Measurements from ENCODE around the gene DENND1A. TPM values are rescaled to one million over a fixed set of nuclear protein-coding genes. Genes with fewer than 3 reads are reported as not detected.

Gene DENND1A
- total RNA-seq, 1 experiment from 2014 or later: 19.7 TPM

GRCh38 chr9:123414204-123414603 lies 515.7 kb downstream of the DENND1A start:
- BruUV-seq (replicated peaks): no TSS peak
- Histone ChIP-seq H3K36me3 (ENCODE audit: control insufficient read depth, insufficient read depth, low read length) (no peaks in the 10 kb centered on the region), H3K27ac (ENCODE audit: low read length) (no peak overlapping the region), H3K9me3 (ENCODE audit: control insufficient read depth, insufficient read depth, low read depth, low read length) (no peaks in the 10 kb centered on the region), H3K27me3 (ENCODE audit: control insufficient read depth, insufficient read depth, low read length) (no peaks in the 10 kb centered on the region), H3K4me3 (ENCODE audit: low read depth in 2 of 2, low read length in 2 of 2) (no peak overlapping the region), H3K4me1 (ENCODE audit: control insufficient read depth, insufficient read depth, low read length) (no peaks in the 10 kb centered on the region)
- intact Hi-C loops (cut with micrococcal nuclease; ENCODE audit: unreplicated experiment) (no loop called here), in situ Hi-C loops (cut with HindIII; ENCODE audit: low pct_unique_long_range_greater_than_20kb, low sequenced_read_pairs) (no loop called here)
- ChIA-PET CTCF (no interaction called here), POLR2A (no interaction called here)
- TF ChIP-seq TCF7L2 (IDR thresholded peaks at IDR 0.05; ENCODE audit: low read depth, low read length): no peak
- TF ChIP-seq POLR2AphosphoS5 (IDR thresholded peaks at IDR 0.05; ENCODE audit: low read depth, low read length): no peak
- TF ChIP-seq CTCF (IDR thresholded peaks at IDR 0.05): no peak
- TF ChIP-seq REST (IDR thresholded peaks at IDR 0.05; ENCODE audit: insufficient read depth in 1 of 2, low read depth in 2 of 2, low read length in 1 of 2): no peak
- no peak for TF ChIP-seq SIN3A (IDR thresholded peaks at IDR 0.05; ENCODE audit: borderline replicate concordance, insufficient read depth, low read depth, low read length)
- ATAC-seq: no peak
- DNase-seq (ENCODE audit: low read depth, low spot score): no peak

- intact Hi-C loops (cut with micrococcal nuclease; ENCODE audit: unreplicated experiment) (no loop called here), in situ Hi-C loops (cut with HindIII; ENCODE audit: low pct_unique_long_range_greater_than_20kb, low sequenced_read_pairs) (no loop called here)
- ATAC-seq: no peak
- TF ChIP-seq CTCF (IDR thresholded peaks at IDR 0.05) (no peak), POLR2AphosphoS5 (IDR thresholded peaks at IDR 0.05; ENCODE audit: low read depth, low read length) (no peak)
- Histone ChIP-seq H3K4me1 (ENCODE audit: control insufficient read depth, insufficient read depth, low read length) (no peaks in the 10 kb centered on the region), H3K27ac (ENCODE audit: low read length) (no peak overlapping the region), H3K36me3 (ENCODE audit: control insufficient read depth, insufficient read depth, low read length) (no peaks in the 10 kb centered on the region), H3K4me3 (ENCODE audit: low read depth in 2 of 2, low read length in 2 of 2) (no peak overlapping the region), H3K27me3 (ENCODE audit: control insufficient read depth, insufficient read depth, low read length) (no peaks in the 10 kb centered on the region), H3K9me3 (ENCODE audit: control insufficient read depth, insufficient read depth, low read depth, low read length) (no peaks in the 10 kb centered on the region)
- DNase-seq (ENCODE audit: low read depth, low spot score): no peak
- ChIA-PET POLR2A (no interaction called here), CTCF (no interaction called here)
- no TSS peak for BruUV-seq (replicated peaks)
Measured at GRCh38 chr9:123412171-123412820, 517.6 kb downstream of the DENND1A start.
